ENCODE data around the gene C1QTNF1.
A peak's percentile ranks its signal among the peaks of the same experiment; 100 is the strongest.
"Not testable (repeated sequence)": the region's sequence is repeated elsewhere in the genome, so short reads cannot be mapped to it uniquely, and the experiment has no call there.

The C1QTNF1 gene

DNA sequence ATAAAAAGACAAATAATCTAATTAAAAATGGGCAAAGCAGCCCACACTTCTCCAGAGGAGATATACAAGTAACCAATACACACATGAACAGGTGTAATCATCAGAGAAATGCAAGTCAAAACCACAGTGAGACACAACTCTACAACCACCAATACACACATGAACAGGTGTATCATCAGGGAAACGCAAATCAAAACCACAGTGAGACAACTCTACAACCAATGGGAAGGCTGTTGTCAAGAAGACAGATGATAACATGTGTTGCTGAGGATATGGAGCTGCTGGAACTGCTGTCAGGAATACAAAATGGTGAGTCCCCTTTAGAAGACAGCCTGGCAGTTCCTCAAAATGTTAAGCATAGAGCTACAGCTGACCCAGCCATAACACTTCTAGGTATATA is 28.2 kb downstream of the C1QTNF1 start:
- DNase-seq (ENCODE audit: low read depth in 1 of 2, low spot score in 1 of 2): no peak

- DNase-seq (ENCODE audit: low read depth in 1 of 2, low spot score in 1 of 2): no peak
Observed at GRCh38 chr17:79053251-79053925, 29.4 kb downstream of the C1QTNF1 start.

GRCh38 chr17:79054200-79054960 is 30.4 kb downstream of the C1QTNF1 start:
- no peak for DNase-seq (ENCODE audit: low read depth in 1 of 2, low spot score in 1 of 2)

DNA sequence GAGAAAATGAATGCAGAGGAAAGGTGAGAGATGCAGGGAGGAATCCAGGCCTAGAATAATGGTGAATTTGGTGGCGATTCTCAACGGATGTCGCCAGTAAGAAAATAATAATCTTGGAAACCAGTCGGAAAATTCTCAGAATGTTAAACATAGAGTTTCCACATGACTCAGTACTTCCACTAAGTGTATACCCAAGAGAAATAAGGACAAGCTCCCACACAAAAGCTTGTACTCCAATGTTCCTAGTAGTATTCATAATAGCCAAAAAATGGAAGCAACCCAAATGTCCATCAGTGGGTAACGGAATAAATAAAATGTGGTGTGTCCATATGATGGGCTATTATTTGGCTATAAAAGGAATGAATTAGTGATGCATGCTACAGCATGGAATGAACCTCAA is 31.2 kb downstream of the C1QTNF1 start:
- DNase-seq (ENCODE audit: low read depth in 1 of 2, low spot score in 1 of 2): no peak

DNA sequence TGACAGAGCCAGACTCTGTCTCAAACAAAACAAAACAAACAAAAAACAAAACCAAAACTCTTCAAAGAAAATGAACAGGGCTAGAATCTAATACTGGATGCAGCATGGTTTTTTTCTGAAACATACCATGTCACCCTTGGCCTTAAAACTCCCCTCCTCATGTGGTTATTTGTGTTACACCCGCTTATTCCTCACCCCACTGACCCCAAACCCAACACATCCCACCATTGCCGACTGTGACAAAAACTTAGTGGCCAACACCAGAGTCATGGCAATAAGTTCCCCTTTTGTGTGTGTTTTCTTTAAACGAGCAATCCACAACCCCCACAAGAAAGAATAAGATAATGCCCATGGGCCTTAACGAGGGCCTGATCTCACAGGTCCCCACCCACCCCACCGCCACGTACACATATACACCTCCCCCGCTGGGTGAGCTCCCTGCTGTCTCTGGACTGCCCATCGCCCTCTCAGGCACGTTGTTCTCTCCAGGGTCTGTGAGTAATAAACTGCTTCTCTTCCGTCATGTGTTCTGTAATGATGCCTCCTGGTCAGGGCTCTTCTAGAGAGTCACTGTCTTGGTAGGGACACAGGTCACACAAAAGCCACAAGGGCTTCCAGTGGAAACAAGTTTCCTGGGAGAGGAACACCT is 33.9 kb downstream of the C1QTNF1 start:
- DNase-seq (ENCODE audit: low read depth in 1 of 2, low spot score in 1 of 2): no peak

GRCh38 chr17:79062691-79063090 is 38.7 kb downstream of the C1QTNF1 start:
- no peak for DNase-seq (ENCODE audit: low read depth in 1 of 2, low spot score in 1 of 2)

- no peak for DNase-seq (ENCODE audit: low read depth in 1 of 2, low spot score in 1 of 2)
Observed at GRCh38 chr17:79064026-79064425, 40.1 kb downstream of the C1QTNF1 start.

DNA sequence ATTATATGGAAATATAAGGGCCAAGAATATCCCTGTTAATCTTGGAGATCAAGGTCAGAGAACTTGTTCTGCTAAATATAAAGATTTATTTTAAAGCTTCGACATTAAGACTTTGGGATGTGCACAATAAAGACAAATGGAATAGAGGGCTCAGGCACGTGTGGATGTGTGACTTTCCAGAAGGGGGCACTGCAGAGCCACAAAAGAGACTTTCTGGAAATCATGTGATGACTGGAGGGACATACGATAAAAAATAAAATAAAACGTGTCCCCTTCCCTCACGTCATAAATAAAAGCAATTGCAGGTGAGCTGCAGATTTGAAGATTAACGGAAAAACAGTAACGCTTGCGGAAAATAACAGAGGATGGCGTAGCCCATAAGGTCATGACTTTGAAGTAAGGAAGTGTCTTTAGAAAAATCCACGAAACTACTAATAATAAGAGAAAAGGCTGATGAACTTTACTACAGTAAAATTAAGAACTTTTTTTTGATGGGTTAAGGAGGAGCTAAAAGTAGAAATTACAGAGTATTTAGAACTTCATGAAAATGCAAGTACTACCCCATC is 41.2 kb downstream of the C1QTNF1 start:
- peak in 1 of 2 donors; percentile 36 for DNase-seq (ENCODE audit: low read depth in 1 of 2, low spot score in 1 of 2)

- DNase-seq (ENCODE audit: low read depth in 1 of 2, low spot score in 1 of 2): no peak
Observed at GRCh38 chr17:79066963-79067362, 43.0 kb downstream of the C1QTNF1 start.

GRCh38 chr17:79070266-79070880 is 46.4 kb downstream of the C1QTNF1 start:
- DNase-seq (ENCODE audit: low read depth in 1 of 2, low spot score in 1 of 2): no peak

DNA sequence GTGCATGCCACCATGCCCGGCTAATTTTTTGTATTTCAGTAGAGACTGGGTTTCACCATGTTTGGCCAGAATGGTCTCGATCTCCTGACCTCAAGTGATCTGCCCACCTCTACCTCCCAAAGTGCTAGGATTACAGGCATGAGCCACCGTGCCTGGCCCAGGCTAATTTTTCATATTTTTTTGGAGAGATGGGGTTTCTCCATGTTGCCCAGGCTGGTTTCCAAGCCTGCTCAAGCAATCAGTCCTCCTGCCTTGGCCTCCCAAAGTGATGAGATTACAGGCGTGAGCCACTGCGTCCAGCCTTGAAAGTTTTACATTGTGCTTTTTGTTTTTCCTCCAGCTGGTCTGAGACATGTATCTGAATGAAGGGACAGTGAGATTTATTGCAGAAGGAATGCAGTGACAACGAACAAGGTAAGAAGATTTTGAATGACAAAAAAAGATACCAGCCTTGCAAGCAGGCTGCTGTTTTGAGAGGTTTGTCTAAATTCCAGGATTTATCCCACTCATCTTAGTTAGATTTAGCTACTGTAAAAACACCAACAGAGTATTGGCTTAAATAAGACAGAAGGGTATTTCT is 47.3 kb downstream of the C1QTNF1 start:
- DNase-seq (ENCODE audit: low read depth in 1 of 2, low spot score in 1 of 2): no peak

- DNase-seq (ENCODE audit: low read depth in 1 of 2, low spot score in 1 of 2): no peak
Observed at GRCh38 chr17:79072544-79072943, 48.6 kb downstream of the C1QTNF1 start.

DNA sequence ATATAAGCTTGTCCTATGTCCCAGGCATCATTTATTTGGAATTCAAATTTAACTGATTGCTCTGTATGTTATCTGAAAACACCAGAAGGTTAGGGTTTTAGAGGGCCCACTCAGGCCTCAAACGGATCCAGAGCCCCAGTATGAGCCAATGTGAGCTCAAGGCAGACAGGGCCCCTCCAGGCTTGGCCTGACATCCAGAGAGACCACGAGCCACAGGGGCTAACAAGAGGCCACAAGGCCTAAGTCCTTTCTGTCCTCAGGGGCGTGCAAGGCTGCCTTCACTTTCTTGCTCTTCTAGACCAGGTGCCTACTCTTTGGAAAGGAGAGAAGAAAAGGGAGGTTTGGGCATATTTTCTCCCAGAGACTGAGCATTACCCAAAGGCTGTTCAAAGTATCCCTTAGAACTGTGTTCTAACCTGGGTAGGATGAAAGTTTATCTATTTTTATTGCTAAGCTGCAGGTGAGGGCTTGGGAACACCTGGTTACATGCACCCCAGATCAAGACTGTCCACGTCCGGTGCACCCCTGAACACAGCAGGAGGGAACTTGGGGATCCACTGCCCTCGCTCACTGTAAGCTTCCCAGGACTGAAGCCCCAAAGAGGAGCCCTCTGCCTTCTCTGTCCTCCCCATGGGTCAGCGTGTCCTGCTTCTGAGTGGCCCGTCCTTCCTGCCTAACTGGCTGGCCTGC is 49.2 kb downstream of the C1QTNF1 start:
- no peak for DNase-seq (ENCODE audit: low read depth in 1 of 2, low spot score in 1 of 2)

DNA sequence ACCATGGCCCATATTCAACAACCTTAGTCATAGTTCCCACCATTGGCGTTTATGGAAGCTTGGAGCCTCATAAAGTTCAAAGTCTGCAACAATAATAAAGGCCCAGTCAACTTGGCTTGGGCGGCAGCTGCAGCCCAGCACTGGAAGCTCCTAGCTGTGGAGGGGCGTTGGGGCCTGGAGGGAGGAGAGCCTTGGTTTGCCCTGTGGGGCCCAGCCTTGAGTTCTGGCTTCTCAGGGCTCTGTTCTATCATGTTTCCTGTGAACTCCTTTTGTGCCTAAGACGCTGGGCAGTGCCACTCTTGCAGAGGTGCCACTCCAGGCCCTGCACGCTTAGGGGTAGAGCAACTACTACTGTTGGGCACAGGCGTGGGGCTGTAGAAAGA is 49.7 kb downstream of the C1QTNF1 start:
- DNase-seq (ENCODE audit: low read depth in 1 of 2, low spot score in 1 of 2): no peak

DNA sequence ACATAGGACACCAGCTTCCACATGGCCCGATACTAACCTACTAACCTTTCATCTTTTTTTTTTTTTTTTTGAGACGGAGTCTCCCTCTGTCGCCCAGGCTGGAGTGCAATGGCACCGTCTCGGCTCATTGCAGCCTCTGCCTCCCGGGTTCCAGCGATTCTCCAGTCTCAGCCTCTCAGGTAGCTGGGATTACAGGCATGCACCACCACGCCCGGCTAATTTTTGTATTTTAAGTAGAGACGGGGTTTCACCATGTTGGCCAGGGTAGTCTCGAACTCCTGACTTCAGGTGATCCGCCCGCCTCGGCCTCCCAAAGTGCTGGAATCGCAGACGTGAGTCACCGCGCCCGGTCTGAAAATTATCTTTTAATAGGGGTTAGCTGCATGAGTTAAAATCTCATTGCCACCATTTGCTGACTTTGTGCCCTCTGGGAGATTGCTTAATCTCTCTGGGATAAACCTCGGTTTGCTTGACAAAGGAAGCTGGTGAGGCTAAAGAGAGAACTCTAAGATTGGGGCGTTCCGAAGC is 50.2 kb downstream of the C1QTNF1 start:
- DNase-seq (ENCODE audit: low read depth in 1 of 2, low spot score in 1 of 2): not testable (repeated sequence)

- DNase-seq (ENCODE audit: low read depth in 1 of 2, low spot score in 1 of 2): peak; percentile 77 to 90
Observed at GRCh38 chr17:79074649-79075445, 50.9 kb downstream of the C1QTNF1 start, which contains the start of gene ENGASE. Gene ENGASE, plus strand, starts transcription at chr17:79074824. Its CDS starts 121 bp downstream, at chr17:79074945.

- no peak for DNase-seq (ENCODE audit: low read depth in 1 of 2, low spot score in 1 of 2)
Observed at GRCh38 chr17:79075446-79075750, 51.4 kb downstream of the C1QTNF1 start.

GRCh38 chr17:79075861-79076406 is 52.0 kb downstream of the C1QTNF1 start:
- no peak for DNase-seq (ENCODE audit: low read depth in 1 of 2, low spot score in 1 of 2)

DNA sequence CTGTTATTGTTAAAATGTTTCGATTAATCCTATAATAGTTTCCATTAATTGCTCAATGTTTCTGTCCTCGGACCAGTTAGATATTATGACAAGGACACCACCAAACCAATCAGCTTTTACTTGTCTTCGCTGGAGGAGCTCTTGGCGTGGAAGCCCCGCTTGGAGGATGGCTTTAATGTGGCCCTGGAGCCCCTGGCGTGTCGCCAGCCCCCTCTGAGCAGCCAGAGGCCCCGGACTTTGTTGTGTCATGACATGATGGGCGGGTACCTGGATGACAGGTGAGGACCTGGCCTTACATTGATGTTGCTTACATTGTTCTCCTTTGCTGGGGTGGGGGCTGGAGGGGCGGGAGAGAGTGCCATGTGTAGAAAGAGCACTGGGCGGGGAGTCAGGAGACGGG is 53.6 kb downstream of the C1QTNF1 start:
- no peak for DNase-seq (ENCODE audit: low read depth in 1 of 2, low spot score in 1 of 2)

Data from activated T-helper 1 cell treated with anti-CD3 and anti-CD28 coated beads, Interleukin-2, amount 50 U/mL, for 16 hours (primary cell).